HepG2 (cell line): ENCODE data around the gene SYNM.

Experiments
- KAT2B ChIP-seq: fragments of 150-350 bp; IDR thresholded peaks from 2 replicates; pipeline ENCODE4 v1.6.1; 2014; ENCODE audit warnings: low read depth, low read length, borderline replicate concordance
- SIN3A ChIP-seq: IDR thresholded peaks from 2 replicates; pipeline ENCODE4 v1.6.1; 2011; ENCODE audit warnings: low read depth, mild to moderate bottlenecking, control low read depth, low read length, borderline replicate concordance
- ZBTB8A ChIP-seq: sonication (generic); formaldehyde crosslinking; IDR thresholded peaks from 2 replicates; pipeline ENCODE4 v1.4.0; 2020; ENCODE audit warnings: mild to moderate bottlenecking, low read depth, missing genetic modification reagents, borderline replicate concordance
- TF ChIP-seq, protein P1 (sequence below): sonication (generic); formaldehyde crosslinking; IDR thresholded peaks from 2 replicates; pipeline ENCODE4 v1.4.0; 2020; ENCODE audit warnings: missing genetic modification reagents, borderline replicate concordance

DNA sequence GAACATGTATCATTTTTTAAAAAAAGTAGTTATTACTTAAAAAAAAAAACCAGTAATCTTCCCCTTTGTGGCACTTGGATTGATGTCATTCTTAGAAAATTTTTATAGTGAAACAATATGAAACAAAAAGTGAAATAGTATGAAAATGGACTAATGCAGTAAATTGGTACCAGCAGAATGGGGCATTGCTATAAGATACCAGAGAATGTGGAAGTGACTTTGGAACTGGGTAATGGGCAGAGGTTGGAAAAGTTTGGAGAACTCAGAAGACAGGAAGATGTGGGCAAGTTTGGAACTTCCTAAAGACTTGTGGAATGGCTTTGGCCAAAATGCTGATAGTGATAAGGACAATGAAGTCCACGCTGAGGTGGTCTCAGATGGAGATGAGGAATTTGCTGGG is 77.9 kb downstream of the SYNM start:
- TF ChIP-seq SIN3A (no peak), ZBTB8A (CRISPR knock-in tag) (no peak), KAT2B (no peak)
- TF ChIP-seq, protein P1, sequence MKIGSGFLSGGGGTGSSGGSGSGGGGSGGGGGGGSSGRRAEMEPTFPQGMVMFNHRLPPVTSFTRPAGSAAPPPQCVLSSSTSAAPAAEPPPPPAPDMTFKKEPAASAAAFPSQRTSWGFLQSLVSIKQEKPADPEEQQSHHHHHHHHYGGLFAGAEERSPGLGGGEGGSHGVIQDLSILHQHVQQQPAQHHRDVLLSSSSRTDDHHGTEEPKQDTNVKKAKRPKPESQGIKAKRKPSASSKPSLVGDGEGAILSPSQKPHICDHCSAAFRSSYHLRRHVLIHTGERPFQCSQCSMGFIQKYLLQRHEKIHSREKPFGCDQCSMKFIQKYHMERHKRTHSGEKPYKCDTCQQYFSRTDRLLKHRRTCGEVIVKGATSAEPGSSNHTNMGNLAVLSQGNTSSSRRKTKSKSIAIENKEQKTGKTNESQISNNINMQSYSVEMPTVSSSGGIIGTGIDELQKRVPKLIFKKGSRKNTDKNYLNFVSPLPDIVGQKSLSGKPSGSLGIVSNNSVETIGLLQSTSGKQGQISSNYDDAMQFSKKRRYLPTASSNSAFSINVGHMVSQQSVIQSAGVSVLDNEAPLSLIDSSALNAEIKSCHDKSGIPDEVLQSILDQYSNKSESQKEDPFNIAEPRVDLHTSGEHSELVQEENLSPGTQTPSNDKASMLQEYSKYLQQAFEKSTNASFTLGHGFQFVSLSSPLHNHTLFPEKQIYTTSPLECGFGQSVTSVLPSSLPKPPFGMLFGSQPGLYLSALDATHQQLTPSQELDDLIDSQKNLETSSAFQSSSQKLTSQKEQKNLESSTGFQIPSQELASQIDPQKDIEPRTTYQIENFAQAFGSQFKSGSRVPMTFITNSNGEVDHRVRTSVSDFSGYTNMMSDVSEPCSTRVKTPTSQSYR (CRISPR knock-in tag) = no peak
